NCI-H2107 treated with DMSO at 0.1 percent for 48 hours (cell line): ENCODE data around the gene SLC1A2.

ENCODE experiments used
- DNase-seq: peaks from one replicate; lab custom pipeline; 2025; ENCODE audit not compliant: unreplicated experiment; lab: John Stamatoyannopoulos, UW

The SLC1A2 gene

GRCh38 chr11:35276396-35277145 lies 142.8 kb downstream of the SLC1A2 start:
- no peak for DNase-seq

GRCh38 chr11:35275786-35276170 lies 143.6 kb downstream of the SLC1A2 start:
- no peak for DNase-seq

- DNase-seq, result no peak
These were observed 144.2 kb downstream of the SLC1A2 start for GRCh38 chr11:35274909-35275785.

- no peak for DNase-seq
These were observed 146.9 kb downstream of the SLC1A2 start for GRCh38 chr11:35272391-35272902.

GRCh38 chr11:35271031-35271430 lies 148.3 kb downstream of the SLC1A2 start:
- DNase-seq, result no peak

- no peak for DNase-seq
These were observed 149.0 kb downstream of the SLC1A2 start for GRCh38 chr11:35270342-35270741.

- no peak for DNase-seq
These were observed 151.9 kb downstream of the SLC1A2 start for GRCh38 chr11:35267504-35267903.

GRCh38 chr11:35265755-35266454 lies 153.5 kb downstream of the SLC1A2 start:
- no peak for DNase-seq

GRCh38 chr11:35262735-35263134 lies 156.6 kb downstream of the SLC1A2 start:
- DNase-seq, result no peak

GRCh38 chr11:35262056-35262455 lies 157.3 kb downstream of the SLC1A2 start:
- DNase-seq, result no peak

GRCh38 chr11:35261197-35261596 lies 158.2 kb downstream of the SLC1A2 start:
- no peak for DNase-seq

GRCh38 chr11:35260342-35260985 lies 158.9 kb downstream of the SLC1A2 start:
- no peak for DNase-seq

GRCh38 chr11:35259529-35259928 lies 159.8 kb downstream of the SLC1A2 start:
- DNase-seq, result no peak

- no peak for DNase-seq
These were observed 162.1 kb downstream of the SLC1A2 start for GRCh38 chr11:35257281-35257680.

- DNase-seq, result no peak
These were observed 163.1 kb downstream of the SLC1A2 start for GRCh38 chr11:35256296-35256695.

- no peak for DNase-seq
These were observed 163.8 kb downstream of the SLC1A2 start for GRCh38 chr11:35255514-35255913.

GRCh38 chr11:35253237-35253636 lies 166.1 kb downstream of the SLC1A2 start:
- DNase-seq, result no peak

- DNase-seq, result no peak
These were observed 168.7 kb downstream of the SLC1A2 start for GRCh38 chr11:35250621-35251020.

GRCh38 chr11:35250192-35250591 lies 169.2 kb downstream of the SLC1A2 start:
- DNase-seq, result no peak

GRCh38 chr11:35248558-35249323 lies 170.6 kb downstream of the SLC1A2 start:
- no peak for DNase-seq
